ENCODE results near the gene MCIDAS. TPM values are rescaled to one million over a fixed set of nuclear protein-coding genes. Genes with fewer than 3 reads are reported as not detected.
A peak's percentile ranks its signal among the peaks of the same experiment; 100 is the strongest.

MCIDAS gene
- total RNA-seq, 1 donor from 2014 or later: not detected

GRCh38 chr5:55222985-55223811 is 3.9 kb downstream of the MCIDAS start:
- peak overlapping the region; percentile 17 for H3K4me3 Mint-ChIP-seq (ENCODE audit: unreplicated experiment)
- DNase-seq: peak; percentile 55

GRCh38 chr5:55222092-55222984 is 4.8 kb downstream of the MCIDAS start:
- Mint-ChIP-seq H3K9me3 (ENCODE audit: unreplicated experiment) (peaks cover 5% of the 10 kb centered on the region), H3K27me3 (ENCODE audit: unreplicated experiment) (peaks cover 29% of the 10 kb centered on the region), H3K27ac (ENCODE audit: unreplicated experiment) (no peak overlapping the region), H3K4me1 (ENCODE audit: low read depth, unreplicated experiment) (no peaks in the 10 kb centered on the region), H3K36me3 (ENCODE audit: unreplicated experiment) (no peaks in the 10 kb centered on the region), H3K4me3 (ENCODE audit: unreplicated experiment) (peak overlapping the region; percentile 12)
- no peak for DNase-seq
- no peak for TF ChIP-seq CTCF (IDR thresholded peaks at IDR 0.05; ENCODE audit: partially characterized antibody, unreplicated experiment)

More at GRCh38 chr5:55222985-55223811, 3.9 kb downstream of the MCIDAS start:
- Mint-ChIP-seq H3K27me3 (ENCODE audit: unreplicated experiment) (peaks cover 36% of the 10 kb centered on the region), H3K36me3 (ENCODE audit: unreplicated experiment) (no peaks in the 10 kb centered on the region), H3K9me3 (ENCODE audit: unreplicated experiment) (peaks cover 8% of the 10 kb centered on the region), H3K27ac (ENCODE audit: unreplicated experiment) (no peak overlapping the region), H3K4me1 (ENCODE audit: low read depth, unreplicated experiment) (peaks cover 3% of the 10 kb centered on the region)
- no peak for TF ChIP-seq CTCF (IDR thresholded peaks at IDR 0.05; ENCODE audit: partially characterized antibody, unreplicated experiment)

GRCh38 chr5:55220433-55221185 is 6.5 kb downstream of the MCIDAS start:
- no peak for TF ChIP-seq CTCF (IDR thresholded peaks at IDR 0.05; ENCODE audit: partially characterized antibody, unreplicated experiment)
- Mint-ChIP-seq H3K27ac (ENCODE audit: unreplicated experiment) (no peak overlapping the region), H3K36me3 (ENCODE audit: unreplicated experiment) (no peaks in the 10 kb centered on the region), H3K27me3 (ENCODE audit: unreplicated experiment) (peaks cover 28% of the 10 kb centered on the region), H3K4me3 (ENCODE audit: unreplicated experiment) (peak overlapping the region; percentile 91), H3K4me1 (ENCODE audit: low read depth, unreplicated experiment) (no peaks in the 10 kb centered on the region), H3K9me3 (ENCODE audit: unreplicated experiment) (peaks cover 4% of the 10 kb centered on the region)
- peak; percentile 71 for DNase-seq

- Mint-ChIP-seq H3K36me3 (ENCODE audit: unreplicated experiment) (no peaks in the 10 kb centered on the region), H3K27me3 (ENCODE audit: unreplicated experiment) (peaks cover 22% of the 10 kb centered on the region), H3K4me3 (ENCODE audit: unreplicated experiment) (peak overlapping the region; percentile 91), H3K27ac (ENCODE audit: unreplicated experiment) (no peak overlapping the region), H3K4me1 (ENCODE audit: low read depth, unreplicated experiment) (no peaks in the 10 kb centered on the region), H3K9me3 (ENCODE audit: unreplicated experiment) (peaks cover 3% of the 10 kb centered on the region)
- no peak for DNase-seq
- no peak for TF ChIP-seq CTCF (IDR thresholded peaks at IDR 0.05; ENCODE audit: partially characterized antibody, unreplicated experiment)
These were observed 7.3 kb downstream of the MCIDAS start for GRCh38 chr5:55219770-55220169.
